Activated naive CD4-positive, alpha-beta T cell treated with anti-CD3 and anti-CD28 coated beads for 36 hours (primary cell): Measurements from ENCODE around the gene TNS1. TPM values are rescaled to one million over a fixed set of nuclear protein-coding genes. Genes with fewer than 3 reads are reported as not detected.

ENCODE experiments used
- CTCF ChIA-PET: fragments of 350-600 bp; sonication (Branson Sonifier 250); formaldehyde crosslinking; loops from one replicate; lab custom pipeline; 2021; ENCODE audit warnings: antibody characterized with exemption; lab: Charles Lee
- DNase-seq: peaks from one replicate; pipeline ENCODE4 v3.0.0-alpha.2; 2020
- H3K27ac Mint-ChIP-seq: one replicate; pipeline ENCODE4 v1.8.0; 2021; ENCODE audit warnings: mild to moderate bottlenecking, mixed read lengths
- H3K27me3 Mint-ChIP-seq: one replicate; pipeline ENCODE4 v1.8.0; 2021; ENCODE audit warnings: low read depth, mixed read lengths
- H3K36me3 Mint-ChIP-seq: one replicate; pipeline ENCODE4 v1.8.0; 2021; ENCODE audit warnings: low read depth, mixed read lengths
- H3K4me1 Mint-ChIP-seq: one replicate; pipeline ENCODE4 v1.8.0; 2021; ENCODE audit warnings: low read depth, mixed read lengths
- H3K4me3 Mint-ChIP-seq: one replicate; pipeline ENCODE4 v1.8.0; 2021; ENCODE audit warnings: mild to moderate bottlenecking, moderate library complexity, mixed read lengths
- H3K9me3 Mint-ChIP-seq: one replicate; pipeline ENCODE4 v1.8.0; 2021; ENCODE audit warnings: mixed read lengths
- intact Hi-C: fragments of 100-400 bp; cut with micrococcal nuclease; formaldehyde crosslinking; loops from one replicate; pipeline ENCODE4 v1.15.1; 2023
- total RNA-seq, 2 experiments: library from RNA; stranded (reverse); gene quantifications; one replicate each; pipeline ENCODE4 v1.2.3, GENCODE V29; 2021

Gene TNS1
- total RNA-seq, 2 experiments from 2014 or later, result 0.40 to 0.74 TPM

GRCh38 chr2:217902379-217903141 lies 100.2 kb downstream of the TNS1 start:
- H3K27ac Mint-ChIP-seq, result no peak overlapping the region
- H3K9me3 Mint-ChIP-seq, result no peaks in the 10 kb centered on the region
- H3K27me3 Mint-ChIP-seq, result peaks cover 11% of the 10 kb centered on the region
- no peak for DNase-seq
- no peaks in the 10 kb centered on the region for H3K36me3 Mint-ChIP-seq
- H3K4me1 Mint-ChIP-seq, result no peaks in the 10 kb centered on the region
- H3K4me3 Mint-ChIP-seq, result no peak overlapping the region
- intact Hi-C loops, result no loop called here
- CTCF ChIA-PET, result no interaction called here

DNA sequence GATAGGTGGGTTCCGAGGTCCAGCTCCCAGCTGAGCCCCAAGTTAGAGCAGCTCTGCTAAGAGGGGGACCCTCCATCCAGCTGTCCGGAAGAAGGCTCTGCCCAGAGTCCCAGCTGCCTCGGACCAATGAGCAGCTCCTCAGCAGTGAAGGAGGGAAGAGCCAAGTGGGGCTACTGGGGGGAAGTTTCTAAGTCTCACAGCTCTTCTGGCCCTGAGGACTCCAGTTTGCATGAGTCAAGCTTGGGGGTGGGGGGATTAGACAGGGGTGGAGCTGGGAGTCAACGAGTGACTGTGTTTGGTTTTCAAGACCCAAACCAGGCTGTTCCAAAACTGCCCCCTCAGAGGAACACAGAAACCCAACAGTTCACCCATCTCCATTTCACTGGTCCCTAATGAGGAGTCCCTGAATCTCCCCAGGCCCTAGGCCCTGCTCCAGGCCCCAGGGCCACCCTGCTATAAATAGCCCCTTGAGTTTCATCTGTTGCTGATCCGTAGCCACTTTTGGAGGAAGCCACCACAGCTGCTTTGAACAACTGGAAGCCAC lies 100.9 kb downstream of the TNS1 start:
- Mint-ChIP-seq H3K9me3 (no peaks in the 10 kb centered on the region), H3K36me3 (no peaks in the 10 kb centered on the region), H3K4me1 (no peaks in the 10 kb centered on the region), H3K27ac (no peak overlapping the region), H3K27me3 (peaks cover 11% of the 10 kb centered on the region), H3K4me3 (no peak overlapping the region)
- CTCF ChIA-PET, result interaction anchor here (0.6 kb wide), 1 partner anchor 979 kb away, joined by 3 read pairs; no protein-coding TSS in a partner anchor
- intact Hi-C loops, result no loop called here
- no peak for DNase-seq

GRCh38 chr2:217901400-217901799 lies 101.4 kb downstream of the TNS1 start:
- Mint-ChIP-seq H3K4me3 (no peak overlapping the region), H3K27me3 (peaks cover 10% of the 10 kb centered on the region), H3K9me3 (no peaks in the 10 kb centered on the region), H3K4me1 (no peaks in the 10 kb centered on the region), H3K36me3 (no peaks in the 10 kb centered on the region), H3K27ac (no peak overlapping the region)
- intact Hi-C loops, result no loop called here
- CTCF ChIA-PET, result interaction anchor here (0.6 kb wide), 1 partner anchor 979 kb away, joined by 3 read pairs; no protein-coding TSS in a partner anchor
- DNase-seq, result no peak

GRCh38 chr2:217900780-217901360 lies 101.9 kb downstream of the TNS1 start:
- CTCF ChIA-PET, result interaction anchor here (2.1 kb wide), 1 partner anchor 14 kb away, joined by 7 read pairs; no protein-coding TSS in a partner anchor
- H3K27me3 Mint-ChIP-seq, result peaks cover 5% of the 10 kb centered on the region
- intact Hi-C loops, result no loop called here

GRCh38 chr2:217900010-217900779 lies 102.6 kb downstream of the TNS1 start:
- H3K36me3 Mint-ChIP-seq, result no peaks in the 10 kb centered on the region
- no peaks in the 10 kb centered on the region for H3K4me1 Mint-ChIP-seq
- CTCF ChIA-PET, result interaction anchor here (2.1 kb wide), 1 partner anchor 13 kb away, joined by 7 read pairs; no protein-coding TSS in a partner anchor
- no peak overlapping the region for H3K4me3 Mint-ChIP-seq
- intact Hi-C loops, result no loop called here
- H3K27ac Mint-ChIP-seq, result no peak overlapping the region
- DNase-seq, result no peak
- no peaks in the 10 kb centered on the region for H3K9me3 Mint-ChIP-seq
- peaks cover 2% of the 10 kb centered on the region for H3K27me3 Mint-ChIP-seq

More at GRCh38 chr2:217900780-217901360, 101.9 kb downstream of the TNS1 start:
- Mint-ChIP-seq H3K4me1 (no peaks in the 10 kb centered on the region), H3K36me3 (no peaks in the 10 kb centered on the region), H3K9me3 (no peaks in the 10 kb centered on the region), H3K4me3 (no peak overlapping the region), H3K27ac (no peak overlapping the region)
- DNase-seq, result no peak

DNA sequence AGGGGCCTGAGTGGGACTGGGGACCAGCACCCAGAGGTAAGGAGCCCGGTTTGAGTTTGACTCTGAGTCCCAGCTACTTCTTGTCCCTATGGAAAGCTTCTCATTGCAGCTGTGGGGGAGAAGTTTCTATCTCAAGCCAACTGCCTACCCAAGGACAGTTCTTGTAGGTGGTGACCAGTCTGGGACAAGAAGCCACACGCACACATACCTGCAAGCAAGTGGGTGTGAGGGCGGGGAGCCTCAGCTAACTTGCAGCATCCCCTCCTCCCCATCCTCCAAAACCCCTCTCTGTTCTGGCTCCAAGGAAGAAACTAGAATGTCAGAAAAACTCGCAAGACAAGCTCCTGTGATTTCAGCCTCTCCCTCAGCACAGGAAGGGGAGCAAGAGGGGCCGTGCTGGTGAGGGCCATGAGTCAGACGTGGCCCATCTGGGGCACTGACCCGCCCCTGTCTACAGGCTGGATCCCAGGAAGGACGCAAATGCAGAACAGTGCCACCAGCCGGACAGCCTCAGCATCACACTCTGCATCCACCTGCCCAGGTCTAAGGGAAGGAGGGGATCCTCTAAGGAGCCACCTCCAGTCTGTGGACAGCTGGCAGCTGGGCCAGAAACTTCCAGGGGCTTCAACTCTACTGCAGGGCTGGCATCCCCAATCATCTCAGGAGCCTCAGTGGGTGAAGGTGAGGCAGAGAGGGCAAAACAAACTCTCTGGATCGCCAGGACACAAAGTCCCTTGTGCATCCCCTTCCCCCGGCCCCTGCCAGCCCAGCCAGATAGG lies 103.4 kb downstream of the TNS1 start:
- CTCF ChIA-PET, result interaction anchor here (2.1 kb wide), 1 partner anchor 12 kb away, joined by 7 read pairs; no protein-coding TSS in a partner anchor
- no peaks in the 10 kb centered on the region for H3K9me3 Mint-ChIP-seq
- peaks cover 2% of the 10 kb centered on the region for H3K27me3 Mint-ChIP-seq
- no peak overlapping the region for H3K27ac Mint-ChIP-seq
- no peak overlapping the region for H3K4me3 Mint-ChIP-seq
- no peaks in the 10 kb centered on the region for H3K4me1 Mint-ChIP-seq
- no peak for DNase-seq
- no peaks in the 10 kb centered on the region for H3K36me3 Mint-ChIP-seq
- intact Hi-C loops, result no loop called here

DNA sequence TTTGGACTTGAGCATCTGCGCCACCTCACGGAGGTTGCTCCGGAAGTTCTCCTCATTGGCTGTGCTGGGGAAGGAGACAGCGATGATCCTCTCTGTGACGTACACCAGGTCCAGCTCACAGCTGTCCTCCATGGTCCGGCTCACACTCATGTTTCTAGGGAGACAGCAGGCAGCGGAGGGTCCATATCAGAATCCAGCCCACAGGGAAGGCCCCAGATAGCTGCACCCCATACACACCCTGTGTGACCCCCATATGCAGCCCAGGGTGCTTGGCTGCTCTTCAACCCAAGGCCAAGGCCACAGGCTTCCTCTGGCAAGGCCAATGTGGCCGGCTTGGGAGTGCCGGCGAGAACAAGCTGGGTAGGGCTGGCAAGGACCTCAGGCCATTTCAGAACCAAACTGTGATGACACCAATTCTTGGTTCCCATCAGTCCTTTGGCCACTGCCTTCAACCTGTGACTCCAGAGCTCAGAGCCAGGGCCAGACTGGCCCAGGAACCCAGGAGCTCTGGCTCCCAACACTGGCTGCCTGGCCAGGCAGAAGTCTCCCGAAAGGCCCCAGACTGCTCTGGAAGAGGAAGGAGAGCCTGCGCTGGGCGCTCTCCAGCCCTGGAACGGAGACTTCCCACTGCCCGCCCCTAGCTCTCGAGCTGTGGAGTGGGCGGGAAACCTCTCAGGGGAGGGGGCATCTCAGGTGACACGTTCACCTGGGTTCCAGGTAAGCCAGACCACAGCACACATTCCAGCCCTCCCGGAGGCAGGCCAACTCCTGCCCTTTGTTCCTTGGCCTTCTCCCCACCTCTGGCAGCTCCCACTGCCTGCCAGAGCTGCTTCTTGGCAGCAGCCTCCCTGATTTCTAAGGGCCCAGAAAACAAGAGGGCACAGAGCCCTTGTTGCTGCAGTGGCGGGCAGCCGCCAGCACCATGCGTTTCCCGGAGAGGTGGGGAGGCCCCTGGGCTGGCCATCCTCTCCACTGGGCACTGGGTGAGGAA lies 104.7 kb downstream of the TNS1 start:
- no peak overlapping the region for H3K27ac Mint-ChIP-seq
- no peaks in the 10 kb centered on the region for H3K36me3 Mint-ChIP-seq
- no peaks in the 10 kb centered on the region for H3K9me3 Mint-ChIP-seq
- no peaks in the 10 kb centered on the region for H3K27me3 Mint-ChIP-seq
- intact Hi-C loops, result no loop called here
- H3K4me3 Mint-ChIP-seq, result no peak overlapping the region
- DNase-seq, result no peak
- CTCF ChIA-PET, result interaction anchor here (0.6 kb wide), 2 partner anchors 108 to 251 kb away, joined by 3 read pairs; no protein-coding TSS in a partner anchor
- no peaks in the 10 kb centered on the region for H3K4me1 Mint-ChIP-seq

DNA sequence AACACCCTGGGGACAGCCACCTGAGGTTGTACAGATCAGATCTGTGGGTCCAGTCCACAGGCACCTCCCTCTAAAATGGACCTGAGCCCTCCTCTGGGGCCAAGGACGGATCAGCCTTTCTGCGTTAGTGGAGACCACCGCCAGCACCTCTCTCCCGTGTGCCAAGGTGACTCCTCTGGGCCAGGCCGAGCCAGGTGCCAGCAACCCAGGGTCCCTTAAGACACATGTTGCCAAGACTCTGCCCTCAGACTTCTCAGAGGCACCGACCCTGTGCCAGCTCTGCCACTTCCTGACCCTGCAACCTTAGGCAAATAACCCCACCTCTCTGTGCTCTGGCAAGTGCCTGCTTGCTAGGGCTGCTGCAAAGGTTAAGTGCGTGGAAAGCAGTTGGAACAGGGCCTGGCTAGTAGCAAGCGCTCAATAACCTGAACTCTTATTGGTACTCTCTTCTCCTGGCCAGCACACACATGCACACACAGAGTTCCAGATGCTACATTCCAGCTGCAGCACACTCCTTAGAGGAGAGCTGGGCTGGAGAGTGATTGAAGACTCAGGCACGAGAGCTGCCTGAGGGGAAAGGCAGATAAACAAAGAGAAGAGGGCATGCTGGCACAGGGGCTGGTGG lies 105.6 kb downstream of the TNS1 start:
- H3K27ac Mint-ChIP-seq, result no peak overlapping the region

DNA sequence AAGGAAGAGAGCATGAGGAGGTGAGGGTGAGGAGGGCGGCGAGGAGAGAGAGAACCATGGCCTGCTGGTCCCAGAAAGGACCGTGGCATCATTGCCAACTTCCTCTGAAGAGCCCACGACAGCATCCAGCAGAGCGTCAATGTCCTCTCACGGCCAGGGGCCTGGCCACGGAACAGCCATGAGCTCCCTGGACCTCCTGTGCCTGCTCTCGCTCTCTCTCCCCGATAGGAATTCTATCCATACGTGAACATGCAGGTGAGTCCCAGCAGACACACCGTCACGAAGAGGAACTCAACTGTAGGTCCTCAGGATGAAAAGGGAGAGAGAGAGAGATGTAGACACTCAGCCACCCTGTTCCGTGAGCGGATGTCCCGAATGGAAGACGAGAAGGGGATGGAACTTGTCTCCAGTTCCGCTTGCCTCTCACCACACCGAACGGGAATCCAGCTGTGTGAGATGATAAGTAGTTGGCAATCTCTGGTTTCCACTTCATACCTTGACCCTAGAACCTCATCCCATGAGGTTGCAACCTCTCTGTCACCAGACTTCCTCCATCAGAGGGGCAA lies 107.6 kb downstream of the TNS1 start:
- no peaks in the 10 kb centered on the region for H3K4me1 Mint-ChIP-seq
- intact Hi-C loops, result no loop called here
- no peak for DNase-seq
- H3K4me3 Mint-ChIP-seq, result no peak overlapping the region
- H3K27me3 Mint-ChIP-seq, result no peaks in the 10 kb centered on the region
- no peaks in the 10 kb centered on the region for H3K36me3 Mint-ChIP-seq
- CTCF ChIA-PET, result interaction anchor here (1.2 to 2.0 kb wide), 2 partner anchors 8 to 106 kb away, joined by 3 to 5 read pairs; no protein-coding TSS in a partner anchor
- no peaks in the 10 kb centered on the region for H3K9me3 Mint-ChIP-seq
- H3K27ac Mint-ChIP-seq, result no peak overlapping the region

More for the DNA sequence above, 105.6 kb downstream of the TNS1 start:
- no peak for DNase-seq
- Mint-ChIP-seq H3K9me3 (no peaks in the 10 kb centered on the region), H3K27me3 (no peaks in the 10 kb centered on the region), H3K36me3 (no peaks in the 10 kb centered on the region), H3K4me1 (no peaks in the 10 kb centered on the region), H3K4me3 (no peak overlapping the region)
- intact Hi-C loops, result no loop called here
- CTCF ChIA-PET, result interaction anchor here (0.6 kb wide), 1 partner anchor 107 kb away, joined by 3 read pairs; no protein-coding TSS in a partner anchor

DNA sequence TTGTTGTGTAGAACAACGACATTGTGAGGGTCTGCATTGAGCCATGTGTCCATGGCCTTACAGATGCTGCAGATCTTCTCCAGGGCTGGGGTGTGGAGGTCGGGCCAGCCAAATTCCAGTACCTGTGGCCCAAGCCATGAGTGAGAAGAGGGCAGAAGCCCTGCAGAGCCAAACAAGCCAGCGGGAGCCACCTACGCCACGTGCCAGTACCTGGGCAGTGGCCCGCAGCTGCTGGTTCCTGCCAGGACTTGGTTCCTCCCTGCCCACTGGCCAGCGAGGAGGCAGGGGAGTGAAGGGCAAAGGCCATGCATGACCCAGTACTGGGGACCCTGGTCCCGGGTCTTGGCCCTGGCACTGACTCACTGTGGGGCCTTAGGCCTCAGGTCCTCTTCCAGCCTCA lies 109.4 kb downstream of the TNS1 start:
- Mint-ChIP-seq H3K36me3 (no peaks in the 10 kb centered on the region), H3K27me3 (no peaks in the 10 kb centered on the region), H3K27ac (no peak overlapping the region), H3K4me3 (no peak overlapping the region), H3K4me1 (no peaks in the 10 kb centered on the region), H3K9me3 (no peaks in the 10 kb centered on the region)
- no peak for DNase-seq
- intact Hi-C loops, result no loop called here
- CTCF ChIA-PET, result interaction anchor here (9.3 kb wide), 1 partner anchor 104 kb away, joined by 231 read pairs; no protein-coding TSS in a partner anchor
